ENCODE measurements around the gene NDUFS6.
"Not testable (repeated sequence)": the region's sequence is repeated elsewhere in the genome, so short reads cannot be mapped to it uniquely, and the experiment has no call there.

Gene NDUFS6

DNA sequence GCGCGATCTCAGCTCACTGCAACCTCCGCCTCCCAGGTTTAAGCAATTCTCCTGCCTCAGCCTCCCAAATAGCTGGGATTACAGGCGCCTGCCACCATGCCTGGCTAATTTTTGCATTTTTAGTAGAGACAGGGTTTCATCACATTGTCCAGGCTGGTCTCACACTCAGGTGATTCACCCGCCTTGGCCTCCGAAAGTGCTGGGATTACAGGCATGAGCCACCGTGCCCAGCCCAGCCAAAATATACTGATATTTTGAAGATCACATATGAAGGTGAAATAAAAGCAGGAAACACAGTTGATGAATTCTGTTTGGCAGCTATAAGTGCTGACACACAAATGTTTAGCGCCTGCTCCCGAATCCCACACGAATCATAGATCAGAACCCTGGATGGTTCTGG lies 42.6 kb downstream of the NDUFS6 start:
- peaks cover 18% of the 10 kb centered on the region for H3K27me3 Mint-ChIP-seq
- H3K4me3 Mint-ChIP-seq; ATAC-seq; H3K27ac Mint-ChIP-seq; H3K4me1 Mint-ChIP-seq; H3K36me3 Mint-ChIP-seq (ENCODE audit: low read depth); H3K9me3 Mint-ChIP-seq; DNase-seq: not testable (repeated sequence)

- no peaks in the 10 kb centered on the region for H3K4me1 Mint-ChIP-seq
- no peaks in the 10 kb centered on the region for H3K9me3 Mint-ChIP-seq
- no peak overlapping the region for H3K4me3 Mint-ChIP-seq
- no peak overlapping the region for H3K27ac Mint-ChIP-seq
- DNase-seq (no peak), ATAC-seq (no peak)
- no peaks in the 10 kb centered on the region for H3K36me3 Mint-ChIP-seq (ENCODE audit: low read depth)
- H3K27me3 Mint-ChIP-seq = peaks cover 13% of the 10 kb centered on the region
These were observed 43.7 kb downstream of the NDUFS6 start for GRCh38 chr5:1844708-1845436.

DNA sequence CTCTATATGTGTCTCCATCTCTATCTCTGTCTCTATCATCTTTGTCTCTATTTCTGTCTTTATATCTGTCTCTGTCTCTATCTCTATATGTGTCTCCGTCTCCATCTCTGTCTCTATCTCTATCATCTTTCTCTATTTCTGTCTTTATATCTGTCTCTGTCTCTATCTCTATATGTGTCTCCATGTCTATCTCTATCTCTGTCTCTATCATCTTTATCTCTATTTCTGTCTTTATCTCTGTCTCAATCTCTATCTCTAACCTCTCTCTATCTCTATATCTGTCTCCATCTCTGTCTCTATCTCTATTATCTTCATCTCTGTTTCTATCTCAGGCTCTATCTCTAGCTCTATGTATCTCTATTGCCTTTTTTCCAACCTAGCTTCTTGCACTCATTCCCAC lies 44.5 kb downstream of the NDUFS6 start:
- ATAC-seq (no peak), DNase-seq (no peak)
- Mint-ChIP-seq H3K9me3 (no peaks in the 10 kb centered on the region), H3K27me3 (peaks cover 14% of the 10 kb centered on the region), H3K4me3 (no peak overlapping the region), H3K36me3 (ENCODE audit: low read depth) (no peaks in the 10 kb centered on the region), H3K27ac (no peak overlapping the region), H3K4me1 (no peaks in the 10 kb centered on the region)

GRCh38 chr5:1846583-1846982 lies 45.4 kb downstream of the NDUFS6 start:
- DNase-seq (no peak), ATAC-seq (no peak)
- Mint-ChIP-seq H3K9me3 (no peaks in the 10 kb centered on the region), H3K4me1 (no peaks in the 10 kb centered on the region), H3K27ac (no peak overlapping the region), H3K27me3 (peaks cover 17% of the 10 kb centered on the region), H3K36me3 (ENCODE audit: low read depth) (no peaks in the 10 kb centered on the region), H3K4me3 (no peak overlapping the region)

GRCh38 chr5:1847056-1847455 lies 45.8 kb downstream of the NDUFS6 start:
- ATAC-seq (no peak), DNase-seq (no peak)
- Mint-ChIP-seq H3K9me3 (no peaks in the 10 kb centered on the region), H3K4me3 (no peak overlapping the region), H3K27ac (no peak overlapping the region), H3K4me1 (no peaks in the 10 kb centered on the region), H3K27me3 (peaks cover 14% of the 10 kb centered on the region), H3K36me3 (ENCODE audit: low read depth) (no peaks in the 10 kb centered on the region)

DNA sequence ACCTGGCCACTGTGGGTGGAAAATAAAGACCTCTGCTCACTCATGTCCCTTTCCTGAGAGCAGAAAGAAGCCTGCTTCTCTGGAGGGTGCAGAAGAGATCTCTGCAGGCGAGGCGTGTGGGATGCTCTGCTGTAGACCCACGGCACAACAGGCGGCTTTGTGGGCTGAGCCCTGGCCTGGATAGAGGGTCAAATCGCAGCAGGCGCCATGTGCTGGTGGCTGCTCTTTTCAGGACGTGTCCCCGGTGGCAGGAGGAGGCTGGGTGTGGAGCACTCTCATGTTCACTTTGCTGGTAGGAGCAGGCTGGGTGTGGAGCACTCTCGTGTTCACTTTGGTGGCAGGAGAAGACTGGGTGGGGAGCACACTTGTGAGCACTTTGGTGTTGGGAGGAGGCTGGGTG lies 46.4 kb downstream of the NDUFS6 start:
- H3K27ac Mint-ChIP-seq = no peak overlapping the region
- H3K4me3 Mint-ChIP-seq = no peak overlapping the region
- DNase-seq = no peak
- no peak for ATAC-seq
- no peaks in the 10 kb centered on the region for H3K4me1 Mint-ChIP-seq
- no peaks in the 10 kb centered on the region for H3K36me3 Mint-ChIP-seq (ENCODE audit: low read depth)
- H3K9me3 Mint-ChIP-seq = no peaks in the 10 kb centered on the region
- peaks cover 15% of the 10 kb centered on the region for H3K27me3 Mint-ChIP-seq

DNA sequence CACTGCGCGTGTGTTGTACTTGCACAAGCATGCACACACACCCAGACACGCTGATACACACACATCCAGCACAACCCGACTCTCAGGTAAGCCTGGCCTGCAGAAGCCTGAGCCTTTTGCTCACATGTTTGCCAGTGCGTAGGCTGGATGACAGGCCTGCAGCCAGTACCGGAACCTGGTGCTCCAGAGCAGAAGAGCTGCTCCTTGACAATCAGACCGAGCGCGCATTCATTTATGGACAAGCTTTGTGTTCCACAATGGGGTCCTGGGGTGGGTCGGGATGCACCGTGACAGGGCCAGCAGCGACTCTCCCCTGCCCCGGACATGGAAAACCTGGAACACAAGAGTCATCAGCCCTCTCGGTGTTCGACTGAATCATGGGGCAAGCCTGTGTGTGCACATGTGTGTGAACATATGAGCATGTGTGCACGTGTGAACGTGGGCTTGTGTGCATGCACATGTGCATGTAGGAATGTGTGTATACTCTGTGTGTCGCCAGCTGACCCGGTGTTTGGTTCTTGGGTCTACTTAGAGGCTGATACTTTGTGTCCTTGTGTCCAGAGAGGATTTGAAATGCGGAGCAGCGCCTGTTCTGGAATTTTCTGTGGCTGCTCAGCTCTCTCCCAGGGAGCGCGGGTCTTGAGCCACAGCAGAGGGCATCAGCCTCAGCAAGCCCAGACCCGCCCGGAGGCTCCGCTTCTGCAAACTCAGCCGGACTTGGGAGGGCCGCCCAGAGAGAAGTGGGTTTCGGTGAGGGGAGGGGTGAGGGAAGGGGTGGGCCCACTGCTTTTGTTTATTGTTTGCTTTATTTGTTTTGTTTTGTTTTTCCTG lies 49.3 kb downstream of the NDUFS6 start:
- DNase-seq (no peak), ATAC-seq (no peak)
- Mint-ChIP-seq H3K4me3 (no peak overlapping the region), H3K9me3 (no peaks in the 10 kb centered on the region), H3K4me1 (no peaks in the 10 kb centered on the region), H3K27ac (no peak overlapping the region), H3K36me3 (ENCODE audit: low read depth) (no peaks in the 10 kb centered on the region), H3K27me3 (peaks cover 34% of the 10 kb centered on the region)

- ATAC-seq (no peak), DNase-seq (no peak)
- no peaks in the 10 kb centered on the region for H3K36me3 Mint-ChIP-seq (ENCODE audit: low read depth)
- H3K27me3 Mint-ChIP-seq = peaks cover 37% of the 10 kb centered on the region
- H3K4me3 Mint-ChIP-seq = no peak overlapping the region
- no peaks in the 10 kb centered on the region for H3K9me3 Mint-ChIP-seq
- H3K4me1 Mint-ChIP-seq = no peaks in the 10 kb centered on the region
- H3K27ac Mint-ChIP-seq = no peak overlapping the region
These were observed 50.2 kb downstream of the NDUFS6 start for GRCh38 chr5:1851290-1851934.

- Mint-ChIP-seq H3K27ac (no peak overlapping the region), H3K4me1 (no peaks in the 10 kb centered on the region), H3K9me3 (no peaks in the 10 kb centered on the region), H3K27me3 (peaks cover 37% of the 10 kb centered on the region), H3K4me3 (no peak overlapping the region), H3K36me3 (ENCODE audit: low read depth) (no peaks in the 10 kb centered on the region)
- ATAC-seq (no peak), DNase-seq (no peak)
These were observed 51.2 kb downstream of the NDUFS6 start for GRCh38 chr5:1852324-1852947.

GRCh38 chr5:1853531-1853930 lies 52.3 kb downstream of the NDUFS6 start:
- ATAC-seq (no peak), DNase-seq (no peak)
- peaks cover 33% of the 10 kb centered on the region for H3K27me3 Mint-ChIP-seq
- no peaks in the 10 kb centered on the region for H3K4me1 Mint-ChIP-seq
- no peak overlapping the region for H3K4me3 Mint-ChIP-seq
- no peak overlapping the region for H3K27ac Mint-ChIP-seq
- no peaks in the 10 kb centered on the region for H3K9me3 Mint-ChIP-seq
- no peaks in the 10 kb centered on the region for H3K36me3 Mint-ChIP-seq (ENCODE audit: low read depth)

DNA sequence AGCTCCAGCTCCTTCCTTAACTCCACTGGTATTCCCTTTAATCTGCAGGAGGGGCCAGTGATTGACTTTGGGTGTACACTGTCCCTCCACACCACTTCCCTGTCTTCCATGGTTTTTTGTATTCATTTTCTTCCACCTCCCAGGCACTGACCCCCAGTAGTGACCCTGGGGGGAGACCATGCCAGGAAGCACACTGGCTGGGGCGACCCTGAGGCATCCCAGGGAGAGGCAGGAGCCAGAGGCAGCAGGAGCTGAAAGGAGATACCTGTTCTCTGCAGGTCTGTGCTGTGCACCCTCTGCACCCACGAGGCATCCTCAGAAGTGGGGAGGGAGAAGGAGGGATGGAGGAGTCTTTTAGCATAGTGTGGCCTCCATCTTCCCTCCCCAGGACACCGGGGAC lies 53.9 kb downstream of the NDUFS6 start:
- no peak for DNase-seq
- no peak for ATAC-seq
- Mint-ChIP-seq H3K36me3 (ENCODE audit: low read depth) (no peaks in the 10 kb centered on the region), H3K27me3 (peaks cover 33% of the 10 kb centered on the region), H3K4me3 (no peak overlapping the region), H3K4me1 (no peaks in the 10 kb centered on the region), H3K9me3 (no peaks in the 10 kb centered on the region), H3K27ac (no peak overlapping the region)

- peaks cover 29% of the 10 kb centered on the region for H3K27me3 Mint-ChIP-seq
- DNase-seq (no peak), ATAC-seq (no peak)
- no peaks in the 10 kb centered on the region for H3K4me1 Mint-ChIP-seq
- no peaks in the 10 kb centered on the region for H3K36me3 Mint-ChIP-seq (ENCODE audit: low read depth)
- H3K27ac Mint-ChIP-seq = no peak overlapping the region
- H3K4me3 Mint-ChIP-seq = no peak overlapping the region
- no peaks in the 10 kb centered on the region for H3K9me3 Mint-ChIP-seq
These were observed 54.4 kb downstream of the NDUFS6 start for GRCh38 chr5:1855596-1855995.

DNA sequence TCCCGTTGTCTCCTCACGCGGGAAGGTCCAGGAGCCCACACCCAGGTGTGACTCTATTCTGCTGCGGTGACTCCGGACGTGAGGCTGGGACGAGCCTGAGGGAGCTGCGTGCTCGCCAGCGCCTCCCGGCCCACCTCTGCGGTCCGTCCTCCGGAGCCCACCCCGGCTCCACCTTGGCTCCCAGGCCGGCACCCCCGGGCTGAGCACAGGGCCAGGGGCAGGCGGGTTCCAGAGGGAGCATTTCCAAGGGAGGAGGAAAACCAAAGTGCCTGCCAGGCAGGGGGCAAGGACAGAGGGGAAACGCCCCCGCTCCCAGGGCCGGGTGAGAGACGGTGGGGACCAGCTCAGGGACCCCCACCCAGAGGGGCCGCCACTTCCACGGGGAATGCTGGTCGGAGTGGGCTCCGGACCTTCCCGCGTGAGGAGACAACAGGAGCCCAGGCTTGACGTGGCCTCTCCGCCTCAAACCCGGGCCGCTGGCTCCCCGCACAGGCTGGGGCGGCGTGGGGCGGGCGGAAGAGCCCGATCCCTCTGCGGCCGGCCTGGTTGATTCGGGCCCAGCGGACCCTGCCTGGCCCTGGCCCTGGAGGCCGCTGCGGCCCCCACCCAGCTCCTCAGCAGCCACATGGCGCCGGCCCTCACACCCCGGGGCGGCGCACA lies 55.5 kb downstream of the NDUFS6 start:
- Mint-ChIP-seq H3K4me1 (no peaks in the 10 kb centered on the region), H3K27ac (no peak overlapping the region), H3K9me3 (no peaks in the 10 kb centered on the region), H3K27me3 (peaks cover 23% of the 10 kb centered on the region), H3K36me3 (ENCODE audit: low read depth) (no peaks in the 10 kb centered on the region), H3K4me3 (no peak overlapping the region)
- ATAC-seq = no peak
- no peak for DNase-seq

DNA sequence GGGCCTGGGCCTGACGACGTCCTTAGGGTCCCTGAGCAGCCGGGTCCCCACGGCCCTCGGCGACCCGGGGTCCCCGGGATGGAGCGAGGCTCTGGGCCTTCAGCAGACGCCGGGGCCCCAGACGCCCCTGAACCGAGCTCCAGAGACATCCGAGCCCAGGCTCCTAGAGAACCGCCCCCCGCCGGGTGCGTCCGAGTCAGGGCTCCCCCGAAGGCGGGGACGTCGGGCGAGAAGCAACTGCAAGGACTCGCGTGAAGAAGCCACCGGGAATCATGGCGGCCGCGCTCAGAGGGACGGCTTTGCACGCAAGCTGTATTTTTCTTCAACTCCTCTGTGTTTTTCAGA lies 56.0 kb downstream of the NDUFS6 start:
- no peaks in the 10 kb centered on the region for H3K36me3 Mint-ChIP-seq (ENCODE audit: low read depth)
- no peak overlapping the region for H3K4me3 Mint-ChIP-seq
- H3K27me3 Mint-ChIP-seq = peaks cover 23% of the 10 kb centered on the region
- no peak overlapping the region for H3K27ac Mint-ChIP-seq
- ATAC-seq (no peak), DNase-seq (no peak)
- no peaks in the 10 kb centered on the region for H3K9me3 Mint-ChIP-seq
- H3K4me1 Mint-ChIP-seq = no peaks in the 10 kb centered on the region
